PFSK-1 (cell line): ENCODE measurements around the gene DNM1.
"Not testable (repeated sequence)": the region's sequence is repeated elsewhere in the genome, so short reads cannot be mapped to it uniquely, and the experiment has no call there.

ENCODE experiments used
- FOXP2 ChIP-seq: optimal IDR thresholded peaks from 2 replicates; pipeline ENCODE3; 2011; ENCODE audit warnings: borderline replicate concordance, control low read depth, inconsistent platforms; ENCODE audit not compliant: insufficient read depth; ENCODE audit errors: extremely low read length, extremely low read depth
- POLR2AphosphoS5 ChIP-seq: IDR thresholded peaks from 2 replicates; pipeline ENCODE4 v1.6.1; 2012; ENCODE audit warnings: low read depth, mild to moderate bottlenecking, control low read depth, low read length, moderate library complexity
- REST ChIP-seq, 2 experiments: IDR thresholded peaks; 2 replicates each; pipeline versions ENCODE4 v1.6.1 to v1.8.0; 2011 to 2012; ENCODE audit warnings: low read depth in 2 of 2, low read length in 2 of 2, control low read depth in 1 of 2, inconsistent platforms in 1 of 2, mild to moderate bottlenecking in 1 of 2, moderate library complexity in 1 of 2; ENCODE audit not compliant: insufficient read depth in 1 of 2
- SIN3A ChIP-seq: IDR thresholded peaks from 2 replicates; pipeline ENCODE4 v1.6.1; 2012; ENCODE audit warnings: mild to moderate bottlenecking, low read length, moderate library complexity, borderline replicate concordance; ENCODE audit not compliant: insufficient read depth
- TAF1 ChIP-seq: IDR thresholded peaks from 2 replicates; pipeline ENCODE4 v1.6.1; 2012; ENCODE audit warnings: low read length, control low read depth, borderline replicate concordance; ENCODE audit not compliant: insufficient read depth

- TF ChIP-seq POLR2AphosphoS5: 0 out of 2 replicates have a peak, but pooled peaks have one; percentile 37
- TF ChIP-seq TAF1; REST (IDR thresholded peaks at IDR 0.05; ENCODE audit: insufficient read depth in 1 of 2, low read depth in 2 of 2, low read length in 2 of 2); SIN3A; FOXP2: not testable (repeated sequence)
Measured at GRCh38 chr9:128279088-128280073, 76.2 kb downstream of the DNM1 start.
